IPS-11a (cell line): ENCODE results near the gene FOXP1.

Experiments used
- H3K4me3 ChIP-seq: one replicate; pipeline ENCODE4 v1.5.1; 2013; ENCODE audit warnings: low read depth, low read length, control low read depth

The FOXP1 gene

GRCh38 chr3:71406972-71407810 lies 176.3 kb downstream of the FOXP1 start:
- H3K4me3 ChIP-seq = no peak overlapping the region

- H3K4me3 ChIP-seq = no peak overlapping the region
Observed at GRCh38 chr3:71402911-71403310, 180.6 kb downstream of the FOXP1 start.

- H3K4me3 ChIP-seq = no peak overlapping the region
Observed at GRCh38 chr3:71402280-71402679, 181.2 kb downstream of the FOXP1 start.

- H3K4me3 ChIP-seq = no peak overlapping the region
Observed at GRCh38 chr3:71401695-71402231, 181.8 kb downstream of the FOXP1 start.

- H3K4me3 ChIP-seq = no peak overlapping the region
Observed at GRCh38 chr3:71400986-71401451, 182.5 kb downstream of the FOXP1 start.

- H3K4me3 ChIP-seq = no peak overlapping the region
Observed at GRCh38 chr3:71399478-71399877, 184.1 kb downstream of the FOXP1 start.

- H3K4me3 ChIP-seq = no peak overlapping the region
Observed at GRCh38 chr3:71398157-71398836, 185.2 kb downstream of the FOXP1 start.

- H3K4me3 ChIP-seq = no peak overlapping the region
Observed at GRCh38 chr3:71397726-71398125, 185.8 kb downstream of the FOXP1 start.

- no peak overlapping the region for H3K4me3 ChIP-seq
Observed at GRCh38 chr3:71397046-71397445, 186.5 kb downstream of the FOXP1 start.

GRCh38 chr3:71395927-71396695 lies 187.4 kb downstream of the FOXP1 start:
- H3K4me3 ChIP-seq = no peak overlapping the region

- H3K4me3 ChIP-seq = no peak overlapping the region
Observed at GRCh38 chr3:71395470-71395869, 188.1 kb downstream of the FOXP1 start.

GRCh38 chr3:71393745-71394144 lies 189.8 kb downstream of the FOXP1 start:
- no peak overlapping the region for H3K4me3 ChIP-seq

GRCh38 chr3:71393093-71393492 lies 190.4 kb downstream of the FOXP1 start:
- no peak overlapping the region for H3K4me3 ChIP-seq

- no peak overlapping the region for H3K4me3 ChIP-seq
Observed at GRCh38 chr3:71392251-71392650, 191.3 kb downstream of the FOXP1 start.

- H3K4me3 ChIP-seq = no peak overlapping the region
Observed at GRCh38 chr3:71391361-71391760, 192.2 kb downstream of the FOXP1 start.

GRCh38 chr3:71389911-71390573 lies 193.5 kb downstream of the FOXP1 start:
- no peak overlapping the region for H3K4me3 ChIP-seq

- no peak overlapping the region for H3K4me3 ChIP-seq
Observed at GRCh38 chr3:71389191-71389590, 194.3 kb downstream of the FOXP1 start.

- no peak overlapping the region for H3K4me3 ChIP-seq
Observed at GRCh38 chr3:71388535-71389120, 194.9 kb downstream of the FOXP1 start.

- no peak overlapping the region for H3K4me3 ChIP-seq
Observed at GRCh38 chr3:71387586-71387985, 195.9 kb downstream of the FOXP1 start.
